ENCODE results near the gene NSMF. TPM values are rescaled to one million over a fixed set of nuclear protein-coding genes. Genes with fewer than 3 reads are reported as not detected.

Gene NSMF
- 68.6 and 69.6 TPM in 2 replicates for total RNA-seq

- Mint-ChIP-seq H3K27ac (no peak within 1 kb of the TSS), H3K9me3 (no peaks in the 10 kb centered on the region), H3K4me1 (peaks cover 16% of the 10 kb centered on the region), H3K27me3 (no peaks in the 10 kb centered on the region), H3K36me3 (ENCODE audit: low read depth) (peaks cover 14% of the 10 kb centered on the region), H3K4me3 (peak within 1 kb of the TSS; percentile 57)
- intact Hi-C loops (cut with micrococcal nuclease) = loop anchor here (1.0 to 10.0 kb wide), 3 partner anchors 93 to 664 kb away; partner anchors contain the start of genes ARRDC1, CCDC183, MRPL41 and PNPLA7
- peak; percentile 99 for DNase-seq
Measured at GRCh38 chr9:137459152-137459600, at the start of gene NSMF. TSS of gene NSMF (minus strand) at chr9:137459334. CDS start at chr9:137459102, 232 bp downstream.

GRCh38 chr9:137506702-137507171 is 47.6 kb upstream of the NSMF start:
- no peaks in the 10 kb centered on the region for H3K36me3 Mint-ChIP-seq (ENCODE audit: low read depth)
- H3K27ac Mint-ChIP-seq = no peak overlapping the region
- H3K27me3 Mint-ChIP-seq = no peaks in the 10 kb centered on the region
- H3K4me1 Mint-ChIP-seq = peaks cover under 1% of the 10 kb centered on the region
- intact Hi-C loops (cut with micrococcal nuclease) = no loop called here
- no peaks in the 10 kb centered on the region for H3K9me3 Mint-ChIP-seq
- no peak for DNase-seq
- H3K4me3 Mint-ChIP-seq = no peak overlapping the region

- Mint-ChIP-seq H3K4me3 (no peak overlapping the region), H3K27me3 (no peaks in the 10 kb centered on the region), H3K27ac (no peak overlapping the region), H3K36me3 (ENCODE audit: low read depth) (no peaks in the 10 kb centered on the region), H3K9me3 (no peaks in the 10 kb centered on the region), H3K4me1 (peaks cover 2% of the 10 kb centered on the region)
- intact Hi-C loops (cut with micrococcal nuclease) = no loop called here
- DNase-seq = no peak
Measured at GRCh38 chr9:137506274-137506673, 47.1 kb upstream of the NSMF start.

GRCh38 chr9:137505421-137506140 is 46.4 kb upstream of the NSMF start:
- H3K4me1 Mint-ChIP-seq = peaks cover 2% of the 10 kb centered on the region
- H3K36me3 Mint-ChIP-seq (ENCODE audit: low read depth) = no peaks in the 10 kb centered on the region
- H3K27ac Mint-ChIP-seq = no peak overlapping the region
- no peaks in the 10 kb centered on the region for H3K27me3 Mint-ChIP-seq
- DNase-seq = no peak
- H3K9me3 Mint-ChIP-seq = no peaks in the 10 kb centered on the region
- H3K4me3 Mint-ChIP-seq = no peak overlapping the region
- intact Hi-C loops (cut with micrococcal nuclease) = no loop called here

- intact Hi-C loops (cut with micrococcal nuclease) = no loop called here
- no peaks in the 10 kb centered on the region for H3K36me3 Mint-ChIP-seq (ENCODE audit: low read depth)
Measured at GRCh38 chr9:137504432-137504777, 45.3 kb upstream of the NSMF start.

GRCh38 chr9:137502008-137502911 is 43.1 kb upstream of the NSMF start:
- H3K4me3 Mint-ChIP-seq = no peak overlapping the region
- no peaks in the 10 kb centered on the region for H3K9me3 Mint-ChIP-seq
- no peak for DNase-seq
- peaks cover 2% of the 10 kb centered on the region for H3K4me1 Mint-ChIP-seq
- H3K27me3 Mint-ChIP-seq = no peaks in the 10 kb centered on the region
- intact Hi-C loops (cut with micrococcal nuclease) = no loop called here
- H3K36me3 Mint-ChIP-seq (ENCODE audit: low read depth) = no peaks in the 10 kb centered on the region
- H3K27ac Mint-ChIP-seq = peak overlapping the region; percentile 11

More at GRCh38 chr9:137504432-137504777, 45.3 kb upstream of the NSMF start:
- DNase-seq = no peak
- no peak overlapping the region for H3K27ac Mint-ChIP-seq
- H3K27me3 Mint-ChIP-seq = no peaks in the 10 kb centered on the region
- H3K4me3 Mint-ChIP-seq = no peak overlapping the region
- H3K4me1 Mint-ChIP-seq = peaks cover 2% of the 10 kb centered on the region
- no peaks in the 10 kb centered on the region for H3K9me3 Mint-ChIP-seq

GRCh38 chr9:137501457-137501856 is 42.3 kb upstream of the NSMF start:
- no peaks in the 10 kb centered on the region for H3K27me3 Mint-ChIP-seq
- intact Hi-C loops (cut with micrococcal nuclease) = no loop called here
- no peak overlapping the region for H3K4me3 Mint-ChIP-seq
- H3K27ac Mint-ChIP-seq = no peak overlapping the region
- no peaks in the 10 kb centered on the region for H3K36me3 Mint-ChIP-seq (ENCODE audit: low read depth)
- no peak for DNase-seq
- peaks cover 2% of the 10 kb centered on the region for H3K4me1 Mint-ChIP-seq
- H3K9me3 Mint-ChIP-seq = no peaks in the 10 kb centered on the region

- H3K9me3 Mint-ChIP-seq = no peaks in the 10 kb centered on the region
- DNase-seq = no peak
- no peaks in the 10 kb centered on the region for H3K36me3 Mint-ChIP-seq (ENCODE audit: low read depth)
- H3K4me3 Mint-ChIP-seq = no peak overlapping the region
- H3K27ac Mint-ChIP-seq = no peak overlapping the region
- peaks cover 2% of the 10 kb centered on the region for H3K4me1 Mint-ChIP-seq
- H3K27me3 Mint-ChIP-seq = no peaks in the 10 kb centered on the region
- intact Hi-C loops (cut with micrococcal nuclease) = no loop called here
Measured at GRCh38 chr9:137500666-137501397, 41.7 kb upstream of the NSMF start.

- DNase-seq = no peak
- intact Hi-C loops (cut with micrococcal nuclease) = no loop called here
- no peaks in the 10 kb centered on the region for H3K36me3 Mint-ChIP-seq (ENCODE audit: low read depth)
Measured at GRCh38 chr9:137499858-137500661, 40.9 kb upstream of the NSMF start.

GRCh38 chr9:137499416-137499815 is 40.3 kb upstream of the NSMF start:
- Mint-ChIP-seq H3K27me3 (no peaks in the 10 kb centered on the region), H3K9me3 (no peaks in the 10 kb centered on the region), H3K36me3 (ENCODE audit: low read depth) (no peaks in the 10 kb centered on the region), H3K4me3 (no peak overlapping the region), H3K27ac (no peak overlapping the region), H3K4me1 (peaks cover 2% of the 10 kb centered on the region)
- DNase-seq = no peak
- intact Hi-C loops (cut with micrococcal nuclease) = no loop called here

More at GRCh38 chr9:137499858-137500661, 40.9 kb upstream of the NSMF start:
- Mint-ChIP-seq H3K9me3 (no peaks in the 10 kb centered on the region), H3K4me1 (peaks cover 2% of the 10 kb centered on the region), H3K4me3 (no peak overlapping the region), H3K27me3 (no peaks in the 10 kb centered on the region), H3K27ac (no peak overlapping the region)

GRCh38 chr9:137498720-137499150 is 39.6 kb upstream of the NSMF start:
- Mint-ChIP-seq H3K4me1 (peaks cover 5% of the 10 kb centered on the region), H3K9me3 (no peaks in the 10 kb centered on the region), H3K36me3 (ENCODE audit: low read depth) (no peaks in the 10 kb centered on the region), H3K27me3 (no peaks in the 10 kb centered on the region), H3K4me3 (no peak overlapping the region), H3K27ac (no peak overlapping the region)
- intact Hi-C loops (cut with micrococcal nuclease) = no loop called here
- DNase-seq = no peak

- H3K4me3 Mint-ChIP-seq = no peak overlapping the region
- no peaks in the 10 kb centered on the region for H3K36me3 Mint-ChIP-seq (ENCODE audit: low read depth)
- no peaks in the 10 kb centered on the region for H3K27me3 Mint-ChIP-seq
- intact Hi-C loops (cut with micrococcal nuclease) = no loop called here
- H3K9me3 Mint-ChIP-seq = no peaks in the 10 kb centered on the region
- no peak overlapping the region for H3K27ac Mint-ChIP-seq
- H3K4me1 Mint-ChIP-seq = peaks cover 5% of the 10 kb centered on the region
- DNase-seq = no peak
Measured at GRCh38 chr9:137497921-137498719, 39.0 kb upstream of the NSMF start.

Data from activated CD4-positive, alpha-beta T cell treated with anti-CD3 and anti-CD28 coated beads, Interleukin-2, amount 10 ng/mL, durations not matched to agents 24 days and 14 days (primary cell).